Endothelial cell of hepatic sinusoid (primary cell): ENCODE data around the gene TRIM33.
"Not testable (repeated sequence)": the region's sequence is repeated elsewhere in the genome, so short reads cannot be mapped to it uniquely, and the experiment has no call there.

ENCODE experiments used
- in situ Hi-C: cut with HindIII; loops from 2 replicates; pipeline ENCODE4 v1.10.0; 2017; ENCODE audit warnings: low sequenced_read_pairs

The TRIM33 gene

GRCh38 chr1:114468047-114468446, 43.0 kb downstream of the TRIM33 start:
- in situ Hi-C loops: no loop called here

GRCh38 chr1:114467491-114467890, 43.5 kb downstream of the TRIM33 start:
- in situ Hi-C loops: no loop called here

- in situ Hi-C loops: no loop called here
Measured at GRCh38 chr1:114466334-114467014, 44.5 kb downstream of the TRIM33 start.

- in situ Hi-C loops: no loop called here
Measured at GRCh38 chr1:114462963-114463362, 48.0 kb downstream of the TRIM33 start.

- in situ Hi-C loops: no loop called here
Measured at GRCh38 chr1:114462341-114462740, 48.7 kb downstream of the TRIM33 start.

- in situ Hi-C loops: no loop called here
Measured at GRCh38 chr1:114458237-114458777, 52.7 kb downstream of the TRIM33 start.

GRCh38 chr1:114457675-114458236, 53.2 kb downstream of the TRIM33 start:
- in situ Hi-C loops: no loop called here

- in situ Hi-C loops: no loop called here
Measured at GRCh38 chr1:114456586-114456985, 54.4 kb downstream of the TRIM33 start.

GRCh38 chr1:114455102-114455785, 55.8 kb downstream of the TRIM33 start:
- in situ Hi-C loops: no loop called here

- in situ Hi-C loops: no loop called here
Measured at GRCh38 chr1:114454539-114454938, 56.5 kb downstream of the TRIM33 start.

GRCh38 chr1:114453361-114453784, 57.6 kb downstream of the TRIM33 start:
- in situ Hi-C loops: no loop called here

- in situ Hi-C loops: no loop called here
Measured at GRCh38 chr1:114448370-114449036, 62.5 kb downstream of the TRIM33 start.

- in situ Hi-C loops: no loop called here
Measured at GRCh38 chr1:114446198-114446597, 64.8 kb downstream of the TRIM33 start.

- in situ Hi-C loops: not testable (repeated sequence)
Measured at GRCh38 chr1:114443226-114443625, 67.8 kb downstream of the TRIM33 start.

- in situ Hi-C loops: no loop called here
Measured at GRCh38 chr1:114441332-114441731, 69.7 kb downstream of the TRIM33 start.

- in situ Hi-C loops: no loop called here
Measured at GRCh38 chr1:114439369-114439768, 71.6 kb downstream of the TRIM33 start.

- in situ Hi-C loops: no loop called here
Measured at GRCh38 chr1:114437812-114438211, 73.2 kb downstream of the TRIM33 start.

- in situ Hi-C loops: no loop called here
Measured at GRCh38 chr1:114436799-114437198, 74.2 kb downstream of the TRIM33 start.

GRCh38 chr1:114435088-114435715, 75.8 kb downstream of the TRIM33 start:
- in situ Hi-C loops: no loop called here

- in situ Hi-C loops: no loop called here
Measured at GRCh38 chr1:114431026-114431425, 80.0 kb downstream of the TRIM33 start.
